Body of pancreas (tissue), 4 donors: ENCODE measurements around the gene PHF19. TPM values are rescaled to one million over a fixed set of nuclear protein-coding genes. Genes with fewer than 3 reads are reported as not detected.

ENCODE experiments used
- ATAC-seq: fragments of 150-250 bp; one replicate; pipeline ENCODE4 v1.9.1; 2016
- DNase-seq, 4 donors: peaks; one replicate each; pipeline ENCODE4 v3.0.0-alpha.2; 2019
- H3K27ac ChIP-seq, 4 donors: fragments of 200-600 bp; sonication (generic); 1 replicate in 3 of 4; 2 replicates in 1 of 4; pipeline versions ENCODE4 v1.5.1 to v1.6.1; 2016 to 2019; ENCODE audit warnings: mild to moderate bottlenecking in 1 of 4, mixed read lengths in 1 of 4, moderate library complexity in 1 of 4
- H3K27me3 ChIP-seq, 2 donors: fragments of 200-600 bp; sonication (generic); one replicate each; pipeline ENCODE4 v1.6.0; 2016; ENCODE audit warnings: mild to moderate bottlenecking in 1 of 2
- H3K36me3 ChIP-seq, 2 donors: fragments of 200-600 bp; sonication (generic); replicated peaks in 1 of 2; 2 replicates each; pipeline ENCODE4 v1.5.1; 2016; ENCODE audit warnings: low read depth in 2 of 2; ENCODE audit not compliant: insufficient read depth in 1 of 2
- H3K4me1 ChIP-seq: fragments of 200-600 bp; sonication (generic); one replicate; pipeline ENCODE4 v1.6.0; 2016
- H3K4me3 ChIP-seq, 2 donors: fragments of 200-600 bp; sonication (generic); 1 replicate in 1 of 2; 2 replicates in 1 of 2; pipeline ENCODE4 v1.5.1; 2016 to 2019
- H3K9me3 ChIP-seq, 3 donors: fragments of 200-600 bp; sonication (generic); 1 replicate in 2 of 3; 2 replicates in 1 of 3; pipeline ENCODE4 v1.5.1; 2016
- POLR2A ChIP-seq, 3 donors: fragments of 450-650 bp; IDR thresholded peaks; one replicate each; pipeline ENCODE4 v1.6.1; 2016; ENCODE audit warnings: antibody characterized with exemption in 3 of 3, mild to moderate bottlenecking in 2 of 3
- WGBS, 2 donors: methylation state at CpG; one replicate each; pipeline ENCODE4 v1.1.5; 2017; 5-methylcytosine and 5-hydroxymethylcytosine counted together
- intact Hi-C: fragments of 100-400 bp; cut with DNase I; formaldehyde crosslinking; loops from one replicate; pipeline ENCODE4 v1.15.1; 2023
- total RNA-seq, 2 donors: library from RNA; depleted of rRNA; stranded (reverse); fragments of >200 nt; gene quantifications; one replicate each; pipeline ENCODE4 v1.1.0, GENCODE V29; 2016
- TF ChIP-seq, protein P1 (sequence below), 7 experiments: fragments of 450-650 bp in 4 of 7; fragments of 200-600 bp in 3 of 7; sonication (generic) in 3 of 7; IDR thresholded peaks; one replicate each; pipeline ENCODE4 v1.5.1; 2016 to 2019; ENCODE audit warnings: antibody characterized with exemption in 7 of 7

PHF19 gene
- total RNA-seq, 2 donors from 2014 or later = 5.4 to 6.9 TPM

DNA sequence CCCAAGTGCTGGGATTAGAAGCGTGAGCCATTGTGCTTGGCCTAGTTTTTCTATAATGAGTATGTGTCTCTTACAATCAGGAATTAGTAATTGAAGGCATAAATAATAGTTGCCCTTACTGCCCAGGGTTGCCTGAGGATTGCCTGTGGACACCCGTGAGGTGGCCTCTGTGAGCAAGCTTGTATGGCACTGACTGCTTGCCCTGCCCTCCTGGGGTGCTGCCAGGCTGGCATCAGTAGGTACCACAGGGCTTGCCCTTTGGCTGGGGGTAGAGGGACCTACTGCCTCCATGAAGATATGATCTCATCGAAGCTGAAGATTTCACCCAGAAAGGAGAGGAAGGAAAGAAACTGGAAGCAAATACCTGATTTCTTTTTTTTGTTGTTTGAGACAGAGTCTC, 23.8 kb upstream of the PHF19 start:
- Histone ChIP-seq H3K27ac (no peak overlapping the region), H3K27me3 (no peaks in the 10 kb centered on the region), H3K9me3 (no peaks in the 10 kb centered on the region), H3K36me3 (no peaks in the 10 kb centered on the region), H3K4me1 (no peaks in the 10 kb centered on the region), H3K4me3 (no peak overlapping the region)
- ATAC-seq = no peak
- intact Hi-C loops = no loop called here
- DNase-seq = no peak
- 72 to 95% methylated on average over 3 of the region's 3 CpGs for WGBS, 2 donors
- no peak for TF ChIP-seq POLR2A (IDR thresholded peaks at IDR 0.05)
- TF ChIP-seq, protein P1, sequence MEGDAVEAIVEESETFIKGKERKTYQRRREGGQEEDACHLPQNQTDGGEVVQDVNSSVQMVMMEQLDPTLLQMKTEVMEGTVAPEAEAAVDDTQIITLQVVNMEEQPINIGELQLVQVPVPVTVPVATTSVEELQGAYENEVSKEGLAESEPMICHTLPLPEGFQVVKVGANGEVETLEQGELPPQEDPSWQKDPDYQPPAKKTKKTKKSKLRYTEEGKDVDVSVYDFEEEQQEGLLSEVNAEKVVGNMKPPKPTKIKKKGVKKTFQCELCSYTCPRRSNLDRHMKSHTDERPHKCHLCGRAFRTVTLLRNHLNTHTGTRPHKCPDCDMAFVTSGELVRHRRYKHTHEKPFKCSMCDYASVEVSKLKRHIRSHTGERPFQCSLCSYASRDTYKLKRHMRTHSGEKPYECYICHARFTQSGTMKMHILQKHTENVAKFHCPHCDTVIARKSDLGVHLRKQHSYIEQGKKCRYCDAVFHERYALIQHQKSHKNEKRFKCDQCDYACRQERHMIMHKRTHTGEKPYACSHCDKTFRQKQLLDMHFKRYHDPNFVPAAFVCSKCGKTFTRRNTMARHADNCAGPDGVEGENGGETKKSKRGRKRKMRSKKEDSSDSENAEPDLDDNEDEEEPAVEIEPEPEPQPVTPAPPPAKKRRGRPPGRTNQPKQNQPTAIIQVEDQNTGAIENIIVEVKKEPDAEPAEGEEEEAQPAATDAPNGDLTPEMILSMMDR (IDR thresholded peaks at IDR 0.05) = no peak

DNA sequence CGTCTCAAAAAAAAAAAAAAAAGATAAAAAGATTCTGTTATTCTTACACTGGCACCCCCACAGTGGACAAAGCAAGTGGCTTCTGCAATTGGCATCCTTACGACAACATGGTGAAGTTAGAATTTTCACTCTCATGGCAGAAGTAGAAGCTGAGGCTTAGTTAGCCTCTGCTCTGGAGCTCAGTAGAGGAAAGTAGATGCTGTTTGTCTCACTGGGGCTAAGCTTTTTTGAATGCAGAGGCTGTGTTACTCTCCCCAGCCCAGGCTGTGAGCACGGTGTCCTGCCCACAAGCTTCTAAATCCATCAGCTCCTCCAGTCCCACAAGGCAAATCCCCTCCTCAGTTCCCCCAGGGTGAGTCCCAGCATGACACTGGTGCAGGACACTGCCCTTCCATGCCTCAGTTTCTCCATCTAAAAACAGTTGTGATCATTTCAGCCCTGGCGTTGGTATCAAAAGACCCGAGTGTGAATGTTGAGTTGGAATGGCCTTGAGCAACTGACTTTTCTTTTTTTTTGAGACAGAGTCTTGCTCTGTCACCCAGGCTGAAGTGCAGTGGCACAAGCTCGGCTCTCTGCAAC, 22.6 kb upstream of the PHF19 start:
- Histone ChIP-seq H3K36me3 (no peaks in the 10 kb centered on the region), H3K9me3 (no peaks in the 10 kb centered on the region), H3K4me1 (peaks cover 5% of the 10 kb centered on the region), H3K4me3 (no peak overlapping the region), H3K27me3 (no peaks in the 10 kb centered on the region), H3K27ac (no peak overlapping the region)
- no peak for TF ChIP-seq POLR2A (IDR thresholded peaks at IDR 0.05)
- TF ChIP-seq, protein P1 (IDR thresholded peaks at IDR 0.05) = no peak
- no peak for DNase-seq
- WGBS, 2 donors = 69 to 84% methylated on average over 6 of the region's 6 CpGs
- intact Hi-C loops = no loop called here
- ATAC-seq = no peak

DNA sequence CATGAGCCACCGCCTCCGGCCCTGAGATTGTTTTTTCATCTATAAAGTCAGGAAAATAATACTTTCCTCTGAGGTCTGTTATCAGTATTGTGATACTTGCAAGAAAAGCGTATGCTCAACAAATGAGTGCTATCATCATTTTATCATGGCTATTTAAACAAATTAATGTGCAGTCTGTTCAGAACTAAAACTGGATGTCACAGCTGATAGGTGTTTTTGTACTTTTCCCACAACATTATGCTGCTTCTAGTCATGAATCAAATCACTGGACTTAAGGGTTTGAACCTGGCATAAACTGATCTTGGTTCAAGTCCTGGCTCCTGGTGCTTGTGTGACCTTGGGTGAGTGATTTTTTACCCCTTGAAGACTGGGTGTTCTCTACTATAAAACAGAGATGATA, 21.4 kb upstream of the PHF19 start:
- Histone ChIP-seq H3K4me3 (no peak overlapping the region), H3K36me3 (no peaks in the 10 kb centered on the region), H3K27ac (no peak overlapping the region), H3K27me3 (no peaks in the 10 kb centered on the region), H3K9me3 (no peaks in the 10 kb centered on the region), H3K4me1 (peaks cover 9% of the 10 kb centered on the region)
- no peak for ATAC-seq
- intact Hi-C loops = no loop called here
- DNase-seq = no peak
- TF ChIP-seq POLR2A (IDR thresholded peaks at IDR 0.05) = no peak
- TF ChIP-seq, protein P1 (IDR thresholded peaks at IDR 0.05) = no peak
- 75 to 77% methylated on average over 3 of the region's 3 CpGs for WGBS, 2 donors

DNA sequence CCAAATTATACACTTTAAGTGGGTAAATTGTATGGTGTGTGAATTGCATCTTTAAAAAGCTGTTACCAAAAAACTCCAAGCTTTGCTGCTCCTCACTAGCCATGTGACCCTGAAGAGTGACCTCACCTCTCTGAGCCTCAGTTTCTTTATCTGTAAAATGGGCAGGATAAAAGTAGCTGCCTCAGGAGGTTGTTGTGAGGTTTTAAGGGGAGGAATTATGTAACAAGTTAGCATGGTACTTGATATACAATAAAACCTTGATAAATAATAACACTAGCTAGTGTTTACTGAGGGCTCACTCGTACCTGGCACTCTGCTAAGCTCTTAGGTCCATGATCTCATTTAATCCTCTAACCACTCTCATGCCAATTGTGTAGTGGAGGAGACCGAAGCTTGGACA, 19.0 kb upstream of the PHF19 start:
- ATAC-seq = no peak
- Histone ChIP-seq H3K27ac (no peak overlapping the region), H3K9me3 (no peaks in the 10 kb centered on the region), H3K4me1 (peaks cover 9% of the 10 kb centered on the region), H3K36me3 (no peaks in the 10 kb centered on the region), H3K4me3 (no peak overlapping the region), H3K27me3 (no peaks in the 10 kb centered on the region)
- TF ChIP-seq, protein P1 (IDR thresholded peaks at IDR 0.05) = no peak
- TF ChIP-seq POLR2A (IDR thresholded peaks at IDR 0.05) = no peak
- DNase-seq = no peak
- WGBS, 2 donors = 89 to 94% methylated on average over 2 of the region's 2 CpGs
- intact Hi-C loops = no loop called here
